ENCODE results near the gene USB1.
"Not testable (repeated sequence)": the region's sequence is repeated elsewhere in the genome, so short reads cannot be mapped to it uniquely, and the experiment has no call there.

The USB1 gene

GRCh38 chr16:57970319-57970718, 30.9 kb upstream of the USB1 start:
- no peak for DNase-seq (ENCODE audit: low read depth)

GRCh38 chr16:57970970-57971369, 30.2 kb upstream of the USB1 start, which contains the start of gene CNGB1:
CNGB1 (minus strand) TSS chr16:57971128; CDS start chr16:57967286, 3,842 bp downstream.
- no peak for DNase-seq (ENCODE audit: low read depth)

GRCh38 chr16:57971848-57972247, 29.4 kb upstream of the USB1 start:
- DNase-seq (ENCODE audit: low read depth) = no peak

GRCh38 chr16:57972306-57972705, 28.9 kb upstream of the USB1 start:
- DNase-seq (ENCODE audit: low read depth) = no peak

- no peak for DNase-seq (ENCODE audit: low read depth)
Measured at GRCh38 chr16:57976331-57976796, 24.8 kb upstream of the USB1 start.

GRCh38 chr16:57977418-57978069, 23.7 kb upstream of the USB1 start:
- DNase-seq (ENCODE audit: low read depth) = no peak

- DNase-seq (ENCODE audit: low read depth) = not testable (repeated sequence)
Measured at GRCh38 chr16:57978070-57978465, 23.1 kb upstream of the USB1 start.

GRCh38 chr16:57979006-57979585, 22.1 kb upstream of the USB1 start:
- no peak for DNase-seq (ENCODE audit: low read depth)

GRCh38 chr16:57981636-57982035, 19.6 kb upstream of the USB1 start:
- no peak for DNase-seq (ENCODE audit: low read depth)

- no peak for DNase-seq (ENCODE audit: low read depth)
Measured at GRCh38 chr16:57982385-57982784, 18.8 kb upstream of the USB1 start.

- peak; percentile 90 for DNase-seq (ENCODE audit: low read depth)
Measured at GRCh38 chr16:57984443-57985203, 16.6 kb upstream of the USB1 start.

GRCh38 chr16:57985204-57986181, 15.7 kb upstream of the USB1 start:
- DNase-seq (ENCODE audit: low read depth) = no peak

- no peak for DNase-seq (ENCODE audit: low read depth)
Measured at GRCh38 chr16:57986196-57986595, 15.0 kb upstream of the USB1 start.

GRCh38 chr16:57987441-57988177, 13.6 kb upstream of the USB1 start:
- no peak for DNase-seq (ENCODE audit: low read depth)

- DNase-seq (ENCODE audit: low read depth) = no peak
Measured at GRCh38 chr16:57988929-57989328, 12.3 kb upstream of the USB1 start.

- DNase-seq (ENCODE audit: low read depth) = no peak
Measured at GRCh38 chr16:57991551-57992059, 9.6 kb upstream of the USB1 start.

GRCh38 chr16:57992084-57992483, 9.1 kb upstream of the USB1 start:
- no peak for DNase-seq (ENCODE audit: low read depth)

GRCh38 chr16:57993438-57993837, 7.8 kb upstream of the USB1 start:
- no peak for DNase-seq (ENCODE audit: low read depth)

GRCh38 chr16:57993897-57994296, 7.3 kb upstream of the USB1 start:
- no peak for DNase-seq (ENCODE audit: low read depth)

- no peak for DNase-seq (ENCODE audit: low read depth)
Measured at GRCh38 chr16:57994361-57994760, 6.8 kb upstream of the USB1 start.

- DNase-seq (ENCODE audit: low read depth) = no peak
Measured at GRCh38 chr16:57994778-57995177, 6.4 kb upstream of the USB1 start.

All from T follicular helper cell (primary cell).